ENCODE results near the gene PLB1. TPM values are rescaled to one million over a fixed set of nuclear protein-coding genes. Genes with fewer than 3 reads are reported as not detected.

PLB1 gene
- total RNA-seq, 1 experiment from 2014 or later: 0.40 TPM

DNA sequence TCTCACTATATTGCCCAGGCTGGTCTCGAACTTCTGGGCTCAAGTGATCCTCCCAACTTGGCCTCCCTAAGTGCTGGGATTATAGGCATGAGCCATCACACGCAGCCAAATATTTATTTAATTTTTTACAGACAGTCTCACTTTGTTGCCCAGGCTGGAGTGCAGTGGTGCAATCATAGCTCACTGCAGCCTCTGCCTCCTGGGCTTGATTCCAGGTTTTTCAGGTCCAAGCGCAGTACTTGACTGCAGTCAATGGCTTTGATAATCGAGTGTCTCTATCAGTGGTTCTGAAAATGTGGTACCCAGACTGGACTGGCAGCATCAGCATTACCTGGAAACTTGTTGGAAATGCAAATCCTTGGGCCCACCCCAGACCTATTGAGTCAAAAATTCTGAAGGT, 63.1 kb downstream of the PLB1 start:
- ChIA-PET CTCF (no interaction called here), POLR2A (ENCODE audit: unreplicated experiment) (no interaction called here)
- no peak overlapping the region for H3K4me2 ChIP-seq (ENCODE audit: low read length)
- H3K9me3 ChIP-seq (ENCODE audit: low read length): no peaks in the 10 kb centered on the region
- H2AFZ ChIP-seq (ENCODE audit: low read length): no peak overlapping the region
- H3K79me2 ChIP-seq (ENCODE audit: low read length): no peaks in the 10 kb centered on the region
- no peak for DNase-seq
- no peaks in the 10 kb centered on the region for H3F3A ChIP-seq (ENCODE audit: low read length, unreplicated experiment)
- intact Hi-C loops (cut with micrococcal nuclease): no loop called here
- no peaks in the 10 kb centered on the region for H3K4me1 ChIP-seq (ENCODE audit: insufficient read depth, low read length)
- no peak overlapping the region for H3K9ac ChIP-seq (ENCODE audit: low read length)
- H3K4me3 ChIP-seq (ENCODE audit: low read length): no peak overlapping the region
- H3K9me2 ChIP-seq (replicated peaks; ENCODE audit: low read length): no peaks in the 10 kb centered on the region
- H3K36me3 ChIP-seq (ENCODE audit: low read depth, low read length): no peaks in the 10 kb centered on the region
- TF ChIP-seq EZH2phosphoT487 (IDR thresholded peaks at IDR 0.05; ENCODE audit: borderline replicate concordance, low read length): no peak
- TF ChIP-seq, protein P1, sequence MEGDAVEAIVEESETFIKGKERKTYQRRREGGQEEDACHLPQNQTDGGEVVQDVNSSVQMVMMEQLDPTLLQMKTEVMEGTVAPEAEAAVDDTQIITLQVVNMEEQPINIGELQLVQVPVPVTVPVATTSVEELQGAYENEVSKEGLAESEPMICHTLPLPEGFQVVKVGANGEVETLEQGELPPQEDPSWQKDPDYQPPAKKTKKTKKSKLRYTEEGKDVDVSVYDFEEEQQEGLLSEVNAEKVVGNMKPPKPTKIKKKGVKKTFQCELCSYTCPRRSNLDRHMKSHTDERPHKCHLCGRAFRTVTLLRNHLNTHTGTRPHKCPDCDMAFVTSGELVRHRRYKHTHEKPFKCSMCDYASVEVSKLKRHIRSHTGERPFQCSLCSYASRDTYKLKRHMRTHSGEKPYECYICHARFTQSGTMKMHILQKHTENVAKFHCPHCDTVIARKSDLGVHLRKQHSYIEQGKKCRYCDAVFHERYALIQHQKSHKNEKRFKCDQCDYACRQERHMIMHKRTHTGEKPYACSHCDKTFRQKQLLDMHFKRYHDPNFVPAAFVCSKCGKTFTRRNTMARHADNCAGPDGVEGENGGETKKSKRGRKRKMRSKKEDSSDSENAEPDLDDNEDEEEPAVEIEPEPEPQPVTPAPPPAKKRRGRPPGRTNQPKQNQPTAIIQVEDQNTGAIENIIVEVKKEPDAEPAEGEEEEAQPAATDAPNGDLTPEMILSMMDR (conservative IDR thresholded peaks at IDR 0.05; ENCODE audit: low read depth, low read length): no peak
- H3K27me3 ChIP-seq (ENCODE audit: low read length): no peaks in the 10 kb centered on the region
- ATAC-seq: no peak
- BruUV-seq (replicated peaks): no TSS peak
- H3K27ac ChIP-seq (ENCODE audit: low read length): no peak overlapping the region
- no peaks in the 10 kb centered on the region for H4K20me1 ChIP-seq (ENCODE audit: low read length)

DNA sequence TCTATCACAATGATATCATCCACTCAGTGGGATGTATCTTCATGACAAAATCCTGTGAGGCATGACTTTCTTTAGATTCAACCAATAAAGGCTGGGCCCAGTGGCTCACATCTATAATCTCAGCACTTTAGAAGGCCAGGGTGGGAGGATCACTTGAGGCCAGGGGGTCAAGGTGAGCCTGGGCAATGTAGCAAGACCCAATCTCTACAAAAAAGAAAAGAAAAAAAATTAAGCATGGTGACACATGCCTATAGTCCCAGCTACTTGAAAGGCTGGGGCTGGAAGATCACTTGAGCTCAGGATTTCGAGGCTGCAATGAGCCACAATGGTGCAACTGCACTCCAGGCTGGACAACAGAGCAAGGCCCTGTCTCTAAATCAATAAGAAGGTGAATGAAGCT, 68.0 kb downstream of the PLB1 start:
- POLR2A ChIA-PET (ENCODE audit: unreplicated experiment): no interaction called here

DNA sequence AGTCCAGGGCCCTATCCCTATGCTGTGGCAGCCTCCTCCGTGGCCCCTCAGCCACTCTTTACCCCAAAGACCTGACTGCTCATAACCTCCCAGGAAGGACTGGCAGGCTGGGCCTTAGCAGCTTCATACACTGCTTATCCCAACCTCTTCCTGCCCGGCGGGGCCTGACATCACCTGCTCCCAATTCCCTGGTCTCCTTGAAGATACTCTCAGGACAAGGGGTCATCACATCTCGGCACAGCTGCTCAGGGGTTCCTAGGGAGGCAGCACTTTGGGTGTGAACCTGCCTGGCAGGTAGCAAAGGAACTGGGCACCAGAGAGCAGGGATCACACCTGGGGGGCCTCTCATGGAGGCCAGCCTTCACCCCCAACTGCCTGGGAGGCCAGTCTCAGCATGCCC, 68.5 kb downstream of the PLB1 start:
- no peak overlapping the region for H3K9ac ChIP-seq (ENCODE audit: low read length)
- intact Hi-C loops (cut with micrococcal nuclease): loop anchor here (10.0 kb wide), 1 partner anchor 860 kb away; no protein-coding TSS in a partner anchor
- H3K9me3 ChIP-seq (ENCODE audit: low read length): no peaks in the 10 kb centered on the region
- no peaks in the 10 kb centered on the region for H3K79me2 ChIP-seq (ENCODE audit: low read length)
- DNase-seq: no peak
- no peaks in the 10 kb centered on the region for H4K20me1 ChIP-seq (ENCODE audit: low read length)
- H3K27me3 ChIP-seq (ENCODE audit: low read length): no peaks in the 10 kb centered on the region
- no peak overlapping the region for H3K4me3 ChIP-seq (ENCODE audit: low read length)
- H3K9me2 ChIP-seq (replicated peaks; ENCODE audit: low read length): no peaks in the 10 kb centered on the region
- TF ChIP-seq EZH2 (IDR thresholded peaks at IDR 0.05; ENCODE audit: low read length, unreplicated experiment) (no peak), EZH2phosphoT487 (IDR thresholded peaks at IDR 0.05; ENCODE audit: borderline replicate concordance, low read length) (no peak)
- TF ChIP-seq, protein P1 (conservative IDR thresholded peaks at IDR 0.05; ENCODE audit: low read depth, low read length): no peak
- CTCF ChIA-PET: no interaction called here
- H3K36me3 ChIP-seq (ENCODE audit: low read depth, low read length): no peaks in the 10 kb centered on the region
- peaks cover 25% of the 10 kb centered on the region for H3K4me1 ChIP-seq (ENCODE audit: insufficient read depth, low read length)
- no peak overlapping the region for H3K27ac ChIP-seq (ENCODE audit: low read length)
- H3F3A ChIP-seq (ENCODE audit: low read length, unreplicated experiment): no peaks in the 10 kb centered on the region
- POLR2A ChIA-PET (ENCODE audit: unreplicated experiment): no interaction called here
- BruUV-seq (replicated peaks): no TSS peak
- no peak overlapping the region for H2AFZ ChIP-seq (ENCODE audit: low read length)
- H3K4me2 ChIP-seq (ENCODE audit: low read length): no peak overlapping the region
- ATAC-seq: no peak

More for the DNA sequence above, 68.0 kb downstream of the PLB1 start:
- TF ChIP-seq EZH2 (IDR thresholded peaks at IDR 0.05; ENCODE audit: low read length, unreplicated experiment) (no peak), EZH2phosphoT487 (IDR thresholded peaks at IDR 0.05; ENCODE audit: borderline replicate concordance, low read length) (no peak)
- TF ChIP-seq, protein P1 (conservative IDR thresholded peaks at IDR 0.05; ENCODE audit: low read depth, low read length): no peak
- H3K4me3 ChIP-seq (ENCODE audit: low read length): no peak overlapping the region
- no peaks in the 10 kb centered on the region for H3K9me3 ChIP-seq (ENCODE audit: low read length)
- no peaks in the 10 kb centered on the region for H3K36me3 ChIP-seq (ENCODE audit: low read depth, low read length)
- H3K27me3 ChIP-seq (ENCODE audit: low read length): no peaks in the 10 kb centered on the region
- DNase-seq (no peak), ATAC-seq (no peak)
- no peak overlapping the region for H3K27ac ChIP-seq (ENCODE audit: low read length)
- H3K9me2 ChIP-seq (replicated peaks; ENCODE audit: low read length): no peaks in the 10 kb centered on the region
- intact Hi-C loops (cut with micrococcal nuclease): loop anchor here (10.0 kb wide), 1 partner anchor 859 kb away; no protein-coding TSS in a partner anchor
- H3F3A ChIP-seq (ENCODE audit: low read length, unreplicated experiment): no peaks in the 10 kb centered on the region
- no peak overlapping the region for H3K4me2 ChIP-seq (ENCODE audit: low read length)
- H3K79me2 ChIP-seq (ENCODE audit: low read length): no peaks in the 10 kb centered on the region
- CTCF ChIA-PET: no interaction called here
- no TSS peak for BruUV-seq (replicated peaks)
- peaks cover 21% of the 10 kb centered on the region for H3K4me1 ChIP-seq (ENCODE audit: insufficient read depth, low read length)
- H2AFZ ChIP-seq (ENCODE audit: low read length): no peak overlapping the region
- H4K20me1 ChIP-seq (ENCODE audit: low read length): no peaks in the 10 kb centered on the region
- no peak overlapping the region for H3K9ac ChIP-seq (ENCODE audit: low read length)
